Heart left ventricle (tissue), 16 donors: ENCODE results near the gene OR56A3. TPM values are rescaled to one million over a fixed set of nuclear protein-coding genes. Genes with fewer than 3 reads are reported as not detected.

ENCODE experiments used
- ATAC-seq, 4 donors: fragments of 200-7000 bp; cut with Tn5 transposase; one replicate each; pipeline ENCODE4 v1.9.1; 2020 to 2022; ENCODE audit warnings: moderate library complexity in 4 of 4, mild to moderate bottlenecking in 3 of 4, moderate number of reproducible peaks in 1 of 4
- DNase-seq, 5 donors: peaks; one replicate each; pipeline ENCODE4 v3.0.0-alpha.2; 2020
- H3K27ac ChIP-seq, 12 donors: fragments of 200-600 bp; sonication (generic) in 4 of 12; one replicate each; pipeline versions ENCODE4 v1.5.0 to v1.8.0; 2016 to 2022; ENCODE audit warnings: mild to moderate bottlenecking in 2 of 12
- H3K27me3 ChIP-seq, 9 donors: fragments of 200-600 bp; sonication (generic) in 2 of 9; one replicate each; pipeline versions ENCODE4 v1.5.1 to v1.8.0; 2016 to 2022; ENCODE audit warnings: mild to moderate bottlenecking in 3 of 9
- H3K36me3 ChIP-seq, 9 donors: fragments of 200-600 bp; sonication (generic) in 2 of 9; one replicate each; pipeline versions ENCODE4 v1.5.0 to v1.8.0; 2018 to 2022; ENCODE audit warnings: mild to moderate bottlenecking in 2 of 9
- H3K4me1 ChIP-seq, 12 donors: fragments of 200-600 bp; sonication (generic) in 4 of 12; one replicate each; pipeline versions ENCODE4 v1.5.0 to v1.8.0; 2016 to 2022; ENCODE audit warnings: mild to moderate bottlenecking in 3 of 12
- H3K4me3 ChIP-seq, 12 donors: fragments of 200-600 bp; sonication (generic) in 4 of 12; one replicate each; pipeline versions ENCODE4 v1.5.0 to v1.8.0; 2017 to 2022; ENCODE audit warnings: mild to moderate bottlenecking in 9 of 12, moderate library complexity in 4 of 12
- H3K9me3 ChIP-seq, 12 donors: fragments of 200-600 bp; sonication (generic) in 4 of 12; one replicate each; pipeline versions ENCODE4 v1.5.0 to v1.8.0; 2016 to 2022; ENCODE audit warnings: mild to moderate bottlenecking in 1 of 12
- POLR2A ChIP-seq, 2 donors: fragments of 450-650 bp; IDR thresholded peaks; one replicate each; pipeline ENCODE4 v1.6.1; 2017; ENCODE audit warnings: antibody characterized with exemption in 2 of 2, mild to moderate bottlenecking in 2 of 2, moderate library complexity in 2 of 2
- WGBS, 4 donors: extraction: QIAGEN DNeasy Blood & Tissue Kit in 2 of 4; methylation state at CpG; one replicate each; pipeline versions ENCODE4 v1.1.5 to v1.1.7; 2013 to 2018; 5-methylcytosine and 5-hydroxymethylcytosine counted together
- intact Hi-C, 10 donors: fragments of 100-400 bp; cut with DNase I; formaldehyde crosslinking; loops; one replicate each; pipeline versions ENCODE4 v1.11.1 to v1.14.2; 2022
- polyA plus RNA-seq, 2 donors: library from polyadenylated mRNA; stranded (reverse); fragments of 200-250 nt; gene quantifications; one replicate each; pipeline ENCODE4 v1.2.3, GENCODE V29; 2013
- total RNA-seq, 9 donors: library from RNA; depleted of rRNA in 2 of 9; stranded (reverse); fragments of >200 nt in 2 of 9; fragmentation: NEBNext Ultra II Directional in 3 of 9; extraction: Animal tissue kit (Norgen Biotek cat#: 25700) in 3 of 9; gene quantifications; one replicate each; pipeline versions ENCODE4 v1.1.0 to v1.2.4, GENCODE V29; 2016 to 2023
- TF ChIP-seq, protein P1 (sequence below), 12 donors: fragments of 200-600 bp; sonication (generic) in 4 of 12; IDR thresholded peaks; one replicate each; pipeline versions ENCODE4 v1.5.0 to v1.8.0; 2018 to 2022; ENCODE audit warnings: antibody characterized with exemption in 12 of 12, mild to moderate bottlenecking in 5 of 12
- donor health status: ischemic (EF 13 %, LVEDD 7.1; RV severe dilation, severe dysfunction).
- donor health status: healthy with polysubstance abuse.
- donor health status: DM: no; HTN: yes; CAD: no.
- donor health status: DM: no; HTN: no; CAD: no.
- donor health status: ischemic (EF 25% LVEDD 6.9; RV normal size, moderate dysfunction).
- donor health status: ischemic (EF 25% LVEDD 5.7; RV mildly dilated, moderate dysfunction).
- donor health status: healthy.
- donor health status: DM: yes; HTN: yes; CAD: no.
- donor health status: ischemic (EF 35%, LVEDD 5.7; RV mildly dilated, moderate dysfunction).
- donor health status: nonischemic (EF 11% LVEDD 7.7; RV severe dilation, severe dysfunction).
- donor health status: DM: yes; HTN: yes; CAD: no.
- donor health status: PGD.
- donor health status: ischemic (EF 29% LVEDD 5.4; RV normal size, mild dysfunction).
- donor health status: nonischemic (EF 23%, LVEDD 6.1; RV moderate dilation, normal function).

Gene OR56A3
- total and polyA plus RNA-seq, 11 donors = not detected

DNA sequence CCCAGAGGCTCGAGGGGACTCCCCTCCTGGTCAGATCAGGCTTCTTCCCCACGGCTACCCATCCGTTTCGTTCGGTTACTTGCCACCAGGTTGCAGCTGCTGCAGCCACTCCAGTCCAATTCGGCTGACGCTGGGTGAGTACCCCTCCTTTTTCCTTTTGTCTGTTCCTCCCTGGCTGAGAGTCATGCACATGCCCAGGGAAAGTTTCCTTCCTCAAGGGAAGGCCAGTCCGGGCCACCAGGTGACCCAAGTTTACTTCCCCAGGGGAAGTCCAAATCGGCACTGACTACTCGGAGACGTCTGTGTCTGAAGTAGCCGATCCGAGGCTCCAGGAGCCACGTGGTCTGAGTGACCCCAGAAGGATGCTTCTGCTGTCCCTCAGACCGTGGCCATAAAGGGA is 13.2 kb upstream of the OR56A3 start:
- no peaks in the 10 kb centered on the region for H3K27me3 ChIP-seq
- H3K4me1 ChIP-seq = no peaks in the 10 kb centered on the region
- TF ChIP-seq, protein P1, sequence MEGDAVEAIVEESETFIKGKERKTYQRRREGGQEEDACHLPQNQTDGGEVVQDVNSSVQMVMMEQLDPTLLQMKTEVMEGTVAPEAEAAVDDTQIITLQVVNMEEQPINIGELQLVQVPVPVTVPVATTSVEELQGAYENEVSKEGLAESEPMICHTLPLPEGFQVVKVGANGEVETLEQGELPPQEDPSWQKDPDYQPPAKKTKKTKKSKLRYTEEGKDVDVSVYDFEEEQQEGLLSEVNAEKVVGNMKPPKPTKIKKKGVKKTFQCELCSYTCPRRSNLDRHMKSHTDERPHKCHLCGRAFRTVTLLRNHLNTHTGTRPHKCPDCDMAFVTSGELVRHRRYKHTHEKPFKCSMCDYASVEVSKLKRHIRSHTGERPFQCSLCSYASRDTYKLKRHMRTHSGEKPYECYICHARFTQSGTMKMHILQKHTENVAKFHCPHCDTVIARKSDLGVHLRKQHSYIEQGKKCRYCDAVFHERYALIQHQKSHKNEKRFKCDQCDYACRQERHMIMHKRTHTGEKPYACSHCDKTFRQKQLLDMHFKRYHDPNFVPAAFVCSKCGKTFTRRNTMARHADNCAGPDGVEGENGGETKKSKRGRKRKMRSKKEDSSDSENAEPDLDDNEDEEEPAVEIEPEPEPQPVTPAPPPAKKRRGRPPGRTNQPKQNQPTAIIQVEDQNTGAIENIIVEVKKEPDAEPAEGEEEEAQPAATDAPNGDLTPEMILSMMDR (IDR thresholded peaks at IDR 0.05) = no peak
- no peak for TF ChIP-seq POLR2A (IDR thresholded peaks at IDR 0.05)
- H3K36me3 ChIP-seq = no peaks in the 10 kb centered on the region
- H3K27ac ChIP-seq = no peak overlapping the region
- DNase-seq (no peak), ATAC-seq (no peak)
- H3K9me3 ChIP-seq = peaks cover 0 to 26% (median 2%) of the 10 kb centered on the region in 12 donors
- intact Hi-C loops = no loop called here
- 83 to 88% (median 85%) methylated on average over 15 of the region's 15 CpGs for WGBS, 4 donors
- H3K4me3 ChIP-seq = no peak overlapping the region

DNA sequence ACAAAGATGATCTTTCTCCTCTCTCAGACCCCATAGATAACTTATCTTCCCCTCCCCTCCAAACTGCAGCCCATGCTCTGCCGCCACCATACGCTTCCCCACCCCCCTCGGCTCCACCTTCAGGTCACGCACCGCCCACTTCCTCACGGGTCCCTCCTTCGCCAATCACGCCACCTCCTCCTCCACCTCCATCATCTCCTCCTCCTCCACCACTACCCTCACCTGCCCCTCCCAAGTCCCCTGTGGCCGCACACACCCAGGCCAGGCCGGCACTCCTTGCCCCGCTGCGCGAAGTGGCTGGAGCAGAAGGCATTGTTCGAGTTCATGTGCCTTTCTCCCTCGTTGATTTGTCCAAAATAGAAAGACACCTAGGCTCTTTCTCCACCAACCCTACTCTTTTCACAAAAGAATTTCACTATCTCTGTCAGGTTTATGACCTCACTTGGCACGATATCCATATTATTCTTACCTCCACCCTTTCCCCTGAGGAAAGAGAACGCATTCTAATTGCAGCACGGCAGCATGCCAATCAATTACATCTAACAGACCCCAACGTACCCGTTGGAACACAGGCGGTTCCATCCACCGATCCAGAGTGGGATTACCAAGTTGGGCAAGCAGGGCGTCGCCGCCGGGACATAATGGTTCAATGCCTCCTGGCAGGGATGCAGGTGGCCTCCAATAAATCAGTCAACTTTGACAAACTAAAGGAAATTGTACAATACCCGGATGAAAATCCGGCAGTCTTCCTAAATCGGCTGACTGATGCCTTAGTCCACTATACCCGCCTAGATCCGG is 12.3 kb upstream of the OR56A3 start:
- WGBS, 4 donors = 89 to 92% (median 90%) methylated on average over 31 of the region's 31 CpGs
- no peak overlapping the region for H3K4me3 ChIP-seq
- H3K9me3 ChIP-seq = peaks cover 0 to 19% (median 2%) of the 10 kb centered on the region in 12 donors
- ATAC-seq (no peak), DNase-seq (no peak)
- no peak overlapping the region for H3K27ac ChIP-seq
- H3K27me3 ChIP-seq = no peaks in the 10 kb centered on the region
- intact Hi-C loops = no loop called here
- H3K4me1 ChIP-seq = no peaks in the 10 kb centered on the region
- no peak for TF ChIP-seq POLR2A (IDR thresholded peaks at IDR 0.05)
- TF ChIP-seq, protein P1 (IDR thresholded peaks at IDR 0.05) = no peak
- H3K36me3 ChIP-seq = no peaks in the 10 kb centered on the region

DNA sequence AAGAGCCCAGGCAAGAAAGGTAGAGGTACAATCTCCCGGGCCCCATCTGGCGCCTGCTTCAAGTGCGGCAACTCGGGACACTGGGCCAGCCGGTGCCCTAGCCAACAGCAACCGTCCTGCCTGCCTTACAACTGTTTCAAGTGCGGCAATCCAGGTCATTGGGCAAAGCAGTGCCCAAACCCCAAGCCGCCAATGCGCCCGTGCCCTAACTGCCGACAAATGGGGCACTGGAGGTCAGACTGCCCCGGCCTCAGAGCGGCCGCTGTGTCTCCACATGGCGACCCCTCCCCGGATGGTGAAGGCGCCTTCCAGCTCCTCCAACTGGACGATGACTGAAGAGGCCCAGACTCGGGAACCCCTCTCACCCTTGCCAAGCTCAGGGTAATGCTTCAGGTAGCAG is 11.4 kb upstream of the OR56A3 start:
- Histone ChIP-seq H3K36me3 (no peaks in the 10 kb centered on the region), H3K4me1 (no peaks in the 10 kb centered on the region), H3K27me3 (no peaks in the 10 kb centered on the region), H3K27ac (no peak overlapping the region), H3K4me3 (no peak overlapping the region), H3K9me3 (peaks cover 0 to 14% (median 0%) of the 10 kb centered on the region in 12 donors)
- DNase-seq (no peak), ATAC-seq (no peak)
- TF ChIP-seq, protein P1 (IDR thresholded peaks at IDR 0.05) = no peak
- no peak for TF ChIP-seq POLR2A (IDR thresholded peaks at IDR 0.05)
- 85 to 93% (median 90%) methylated on average over 5 to 19 of the region's 19 CpGs for WGBS, 4 donors
- intact Hi-C loops = no loop called here

DNA sequence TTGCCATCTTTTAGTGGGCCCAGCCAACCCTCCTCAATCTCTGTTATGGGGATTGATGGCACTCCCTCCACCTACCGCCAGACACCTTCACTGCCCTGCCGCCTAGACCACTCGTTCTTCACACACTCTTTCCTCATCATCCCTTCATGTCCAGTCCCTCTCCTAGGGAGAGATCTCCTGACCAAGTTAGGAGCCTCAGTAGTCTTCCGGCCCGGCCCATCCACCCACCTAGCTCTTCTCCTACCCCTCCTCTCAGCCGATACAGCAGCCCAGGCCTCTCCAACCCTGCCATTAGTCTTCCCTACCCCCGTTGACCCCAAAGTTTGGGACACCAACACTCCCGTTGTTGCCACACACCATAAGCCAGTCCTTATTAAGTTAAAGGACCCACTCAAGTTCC is 11.0 kb upstream of the OR56A3 start:
- peaks cover 0 to 11% (median 0%) of the 10 kb centered on the region in 12 donors for H3K9me3 ChIP-seq
- no peaks in the 10 kb centered on the region for H3K36me3 ChIP-seq
- TF ChIP-seq, protein P1 (IDR thresholded peaks at IDR 0.05) = no peak
- no peak for TF ChIP-seq POLR2A (IDR thresholded peaks at IDR 0.05)
- WGBS, 4 donors = 87 to 91% (median 90%) methylated on average over 8 of the region's 8 CpGs
- no peak overlapping the region for H3K4me3 ChIP-seq
- DNase-seq (no peak), ATAC-seq (no peak)
- intact Hi-C loops = no loop called here
- no peaks in the 10 kb centered on the region for H3K27me3 ChIP-seq
- no peak overlapping the region for H3K27ac ChIP-seq
- H3K4me1 ChIP-seq = no peaks in the 10 kb centered on the region
